Panc1 (cell line): ENCODE measurements around the gene TUBB1. TPM values are rescaled to one million over a fixed set of nuclear protein-coding genes. Genes with fewer than 3 reads are reported as not detected.

Experiments used
- ATAC-seq: fragments of 200-7000 bp; cut with Tn5 transposase; 2 replicates; pipeline ENCODE4 v1.9.1; 2020; ENCODE audit warnings: mild to moderate bottlenecking, moderate library complexity
- BruUV-seq: library from RNA; stranded (reverse); fragments of 400-500 nt; replicated peaks from 2 replicates; lab custom pipeline; 2021; lab: Mats Ljungman, UMichigan
- CTCF ChIA-PET: fragments of 300-600 bp; sonication (Branson Sonifier 250); formaldehyde crosslinking; loops from one replicate; lab custom pipeline; 2022; ENCODE audit warnings: antibody characterized with exemption; lab: Charles Lee
- POLR2A ChIA-PET: fragments of 300-600 bp; sonication (Branson Sonifier 250); formaldehyde crosslinking; loops from one replicate; lab custom pipeline; 2022; ENCODE audit warnings: antibody characterized with exemption; lab: Charles Lee
- DNase-seq: peaks from one replicate; pipeline ENCODE4 v3.0.0-alpha.2; 2010; ENCODE audit warnings: low read depth, low spot score
- H3K27ac ChIP-seq: 2 replicates; pipeline ENCODE4 v1.5.1; 2011; ENCODE audit warnings: mild to moderate bottlenecking, low read length, inconsistent platforms
- H3K27me3 ChIP-seq: fragments of 200-500 bp; sonication (Bioruptor generic); 2 replicates; pipeline ENCODE4 v1.6.0; 2014; ENCODE audit warnings: low read length, inconsistent platforms; ENCODE audit not compliant: control insufficient read depth, insufficient read depth
- H3K36me3 ChIP-seq: fragments of 200-500 bp; sonication (Bioruptor generic); 2 replicates; pipeline ENCODE4 v1.5.1; 2014; ENCODE audit warnings: inconsistent platforms, mild to moderate bottlenecking, low read length, moderate library complexity; ENCODE audit not compliant: control insufficient read depth, insufficient read depth
- H3K4me1 ChIP-seq: 2 replicates; pipeline ENCODE4 v1.5.1; 2011; ENCODE audit warnings: inconsistent platforms, mild to moderate bottlenecking, low read length, moderate library complexity; ENCODE audit not compliant: control insufficient read depth, insufficient read depth
- H3K4me3 ChIP-seq, 2 experiments: 2 replicates each; pipeline ENCODE4 v1.5.1; 2011 to 2012; ENCODE audit warnings: low read depth in 2 of 2, low read length in 2 of 2, mild to moderate bottlenecking in 2 of 2, inconsistent platforms in 1 of 2, moderate library complexity in 1 of 2
- H3K9me3 ChIP-seq: fragments of 200-500 bp; sonication (Bioruptor generic); 2 replicates; pipeline ENCODE4 v1.5.1; 2014; ENCODE audit warnings: low read depth, mild to moderate bottlenecking, inconsistent platforms, low read length, moderate library complexity; ENCODE audit not compliant: control insufficient read depth, insufficient read depth
- POLR2AphosphoS5 ChIP-seq: IDR thresholded peaks from 2 replicates; pipeline ENCODE4 v1.6.1; 2012; ENCODE audit warnings: mild to moderate bottlenecking, low read depth, low read length, moderate library complexity
- SIN3A ChIP-seq: IDR thresholded peaks from 2 replicates; pipeline ENCODE4 v1.6.1; 2012; ENCODE audit warnings: low read depth, mild to moderate bottlenecking, low read length, moderate library complexity, borderline replicate concordance; ENCODE audit not compliant: insufficient read depth
- TCF7L2 ChIP-seq: IDR thresholded peaks from 2 replicates; pipeline ENCODE4 v1.6.1; 2011; ENCODE audit warnings: mild to moderate bottlenecking, low read depth, low read length, inconsistent platforms
- in situ Hi-C: cut with HindIII; loops from 2 replicates; pipeline ENCODE4 v1.10.0; 2016; ENCODE audit warnings: low sequenced_read_pairs, low pct_unique_long_range_greater_than_20kb
- intact Hi-C: fragments of 100-400 bp; cut with micrococcal nuclease; formaldehyde crosslinking; loops from one replicate; pipeline ENCODE4 v1.10.0; 2022; ENCODE audit not compliant: unreplicated experiment
- total RNA-seq: library from RNA; stranded (reverse); gene quantifications from one replicate; pipeline ENCODE4 v1.2.1, GENCODE V29; 2021; ENCODE audit not compliant: unreplicated experiment
- TF ChIP-seq, protein P1 (sequence below): fragments of 450-650 bp; IDR thresholded peaks from 2 replicates; pipeline ENCODE4 v1.5.1; 2017; ENCODE audit warnings: mild to moderate bottlenecking
- TF ChIP-seq, protein P2 (sequence below), 2 experiments: IDR thresholded peaks; 2 replicates each; pipeline ENCODE4 v1.6.1; 2011 to 2012; ENCODE audit warnings: low read depth in 2 of 2, control low read depth in 1 of 2, low read length in 1 of 2, mild to moderate bottlenecking in 1 of 2, moderate library complexity in 1 of 2; ENCODE audit not compliant: insufficient read depth in 1 of 2

The TUBB1 gene
- total RNA-seq, 1 experiment from 2014 or later = not detected

DNA sequence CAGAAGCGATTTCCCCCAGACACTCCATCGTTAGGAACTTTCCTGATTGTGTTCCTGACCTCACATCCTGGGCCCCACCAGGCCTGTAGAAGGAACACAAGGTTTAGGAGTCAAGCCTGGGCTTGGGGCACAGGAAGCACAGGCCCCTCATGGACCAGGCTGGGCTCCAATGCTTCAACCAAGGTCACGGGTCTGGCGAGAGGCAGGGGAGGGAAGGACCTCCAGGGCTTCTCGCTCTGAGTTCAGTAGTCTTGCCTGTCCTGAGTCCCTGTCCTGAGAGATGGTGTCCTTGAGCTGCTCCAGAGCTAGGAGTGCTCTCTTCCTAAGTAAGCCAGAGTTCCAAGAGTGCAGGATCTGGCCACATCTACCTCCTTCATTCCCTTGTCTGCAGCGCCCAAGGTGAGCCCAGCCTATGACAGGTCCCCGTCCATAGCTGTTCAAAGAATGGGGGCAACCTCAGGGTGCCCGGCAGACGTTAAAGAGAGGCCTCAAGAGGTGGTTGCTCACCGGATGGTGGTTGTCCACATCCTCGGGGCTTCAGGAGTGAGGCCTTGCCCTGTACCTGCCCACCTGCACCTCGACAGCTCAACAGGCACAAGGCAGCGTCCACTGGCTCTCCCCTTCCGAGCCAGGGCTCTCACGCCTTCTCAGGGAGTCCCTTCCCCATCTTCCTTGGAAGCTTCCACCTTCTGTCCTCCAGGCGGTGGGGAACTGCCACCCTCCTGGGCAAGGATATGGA lies 1.6 kb upstream of the TUBB1 start:
- ATAC-seq (no peak), DNase-seq (no peak)
- no TSS peak for BruUV-seq
- H3K4me3 ChIP-seq = no peak overlapping the region
- CTCF ChIA-PET = no interaction called here
- POLR2A ChIA-PET = interaction anchor here (0.6 to 0.8 kb wide), 2 partner anchors 8 to 9 kb away, joined by 3 to 10 read pairs; no protein-coding TSS in a partner anchor
- H3K36me3 ChIP-seq = no peaks in the 10 kb centered on the region
- intact Hi-C loops (no loop called here), in situ Hi-C loops (no loop called here)
- no peaks in the 10 kb centered on the region for H3K27me3 ChIP-seq
- H3K4me1 ChIP-seq = no peaks in the 10 kb centered on the region
- TF ChIP-seq, protein P1, sequence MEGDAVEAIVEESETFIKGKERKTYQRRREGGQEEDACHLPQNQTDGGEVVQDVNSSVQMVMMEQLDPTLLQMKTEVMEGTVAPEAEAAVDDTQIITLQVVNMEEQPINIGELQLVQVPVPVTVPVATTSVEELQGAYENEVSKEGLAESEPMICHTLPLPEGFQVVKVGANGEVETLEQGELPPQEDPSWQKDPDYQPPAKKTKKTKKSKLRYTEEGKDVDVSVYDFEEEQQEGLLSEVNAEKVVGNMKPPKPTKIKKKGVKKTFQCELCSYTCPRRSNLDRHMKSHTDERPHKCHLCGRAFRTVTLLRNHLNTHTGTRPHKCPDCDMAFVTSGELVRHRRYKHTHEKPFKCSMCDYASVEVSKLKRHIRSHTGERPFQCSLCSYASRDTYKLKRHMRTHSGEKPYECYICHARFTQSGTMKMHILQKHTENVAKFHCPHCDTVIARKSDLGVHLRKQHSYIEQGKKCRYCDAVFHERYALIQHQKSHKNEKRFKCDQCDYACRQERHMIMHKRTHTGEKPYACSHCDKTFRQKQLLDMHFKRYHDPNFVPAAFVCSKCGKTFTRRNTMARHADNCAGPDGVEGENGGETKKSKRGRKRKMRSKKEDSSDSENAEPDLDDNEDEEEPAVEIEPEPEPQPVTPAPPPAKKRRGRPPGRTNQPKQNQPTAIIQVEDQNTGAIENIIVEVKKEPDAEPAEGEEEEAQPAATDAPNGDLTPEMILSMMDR = no peak
- TF ChIP-seq TCF7L2 = no peak
- H3K27ac ChIP-seq = no peak overlapping the region
- no peaks in the 10 kb centered on the region for H3K9me3 ChIP-seq

- intact Hi-C loops (no loop called here), in situ Hi-C loops (no loop called here)
- TF ChIP-seq POLR2AphosphoS5 = no peak
- TF ChIP-seq, protein P1 = no peak
- no peak for TF ChIP-seq SIN3A
- TF ChIP-seq TCF7L2 = no peak
- TF ChIP-seq, protein P2, sequence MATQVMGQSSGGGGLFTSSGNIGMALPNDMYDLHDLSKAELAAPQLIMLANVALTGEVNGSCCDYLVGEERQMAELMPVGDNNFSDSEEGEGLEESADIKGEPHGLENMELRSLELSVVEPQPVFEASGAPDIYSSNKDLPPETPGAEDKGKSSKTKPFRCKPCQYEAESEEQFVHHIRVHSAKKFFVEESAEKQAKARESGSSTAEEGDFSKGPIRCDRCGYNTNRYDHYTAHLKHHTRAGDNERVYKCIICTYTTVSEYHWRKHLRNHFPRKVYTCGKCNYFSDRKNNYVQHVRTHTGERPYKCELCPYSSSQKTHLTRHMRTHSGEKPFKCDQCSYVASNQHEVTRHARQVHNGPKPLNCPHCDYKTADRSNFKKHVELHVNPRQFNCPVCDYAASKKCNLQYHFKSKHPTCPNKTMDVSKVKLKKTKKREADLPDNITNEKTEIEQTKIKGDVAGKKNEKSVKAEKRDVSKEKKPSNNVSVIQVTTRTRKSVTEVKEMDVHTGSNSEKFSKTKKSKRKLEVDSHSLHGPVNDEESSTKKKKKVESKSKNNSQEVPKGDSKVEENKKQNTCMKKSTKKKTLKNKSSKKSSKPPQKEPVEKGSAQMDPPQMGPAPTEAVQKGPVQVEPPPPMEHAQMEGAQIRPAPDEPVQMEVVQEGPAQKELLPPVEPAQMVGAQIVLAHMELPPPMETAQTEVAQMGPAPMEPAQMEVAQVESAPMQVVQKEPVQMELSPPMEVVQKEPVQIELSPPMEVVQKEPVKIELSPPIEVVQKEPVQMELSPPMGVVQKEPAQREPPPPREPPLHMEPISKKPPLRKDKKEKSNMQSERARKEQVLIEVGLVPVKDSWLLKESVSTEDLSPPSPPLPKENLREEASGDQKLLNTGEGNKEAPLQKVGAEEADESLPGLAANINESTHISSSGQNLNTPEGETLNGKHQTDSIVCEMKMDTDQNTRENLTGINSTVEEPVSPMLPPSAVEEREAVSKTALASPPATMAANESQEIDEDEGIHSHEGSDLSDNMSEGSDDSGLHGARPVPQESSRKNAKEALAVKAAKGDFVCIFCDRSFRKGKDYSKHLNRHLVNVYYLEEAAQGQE (IDR thresholded peaks at IDR 0.05; ENCODE audit: insufficient read depth in 1 of 2, low read depth in 2 of 2, low read length in 1 of 2) = no peak
- Histone ChIP-seq H3K36me3 (no peaks in the 10 kb centered on the region), H3K27ac (no peak overlapping the region), H3K27me3 (no peaks in the 10 kb centered on the region), H3K9me3 (no peaks in the 10 kb centered on the region), H3K4me1 (no peaks in the 10 kb centered on the region), H3K4me3 (no peak overlapping the region)
- DNase-seq (no peak), ATAC-seq (no peak)
- ChIA-PET POLR2A (no interaction called here), CTCF (no interaction called here)
- no TSS peak for BruUV-seq
Measured at GRCh38 chr20:59018817-59019216, 412 bp upstream of the TUBB1 start.
